H9 (cell line): ENCODE measurements around the gene OMA1. TPM values are rescaled to one million over a fixed set of nuclear protein-coding genes. Genes with fewer than 3 reads are reported as not detected.

ENCODE experiments used
- DNase-seq: peaks from one replicate; pipeline ENCODE4 v3.0.0-alpha.2; 2017
- H2AFZ ChIP-seq: one replicate; pipeline ENCODE4 v1.6.1; 2013; ENCODE audit warnings: mild to moderate bottlenecking, low read length, control low read depth, moderate library complexity
- H2AK5ac ChIP-seq: 2 replicates; pipeline ENCODE4 v1.6.1; 2013; ENCODE audit warnings: low read length, control low read depth, mixed read lengths; ENCODE audit not compliant: insufficient read length
- H2BK120ac ChIP-seq: one replicate; pipeline ENCODE4 v1.6.1; 2013; ENCODE audit warnings: low read depth, mild to moderate bottlenecking, low read length, control low read depth, inconsistent platforms; ENCODE audit not compliant: poor library complexity, severe bottlenecking
- H2BK12ac ChIP-seq: 2 replicates; pipeline ENCODE4 v1.6.1; 2013; ENCODE audit warnings: low read length, control low read depth, mixed read lengths, low read depth; ENCODE audit not compliant: insufficient read length
- H2BK15ac ChIP-seq: 2 replicates; pipeline ENCODE4 v1.6.1; 2013; ENCODE audit warnings: low read depth, low read length, control low read depth
- H2BK20ac ChIP-seq: one replicate; pipeline ENCODE4 v1.6.1; 2013; ENCODE audit warnings: low read depth, mild to moderate bottlenecking, low read length, control low read depth, inconsistent platforms; ENCODE audit not compliant: poor library complexity, severe bottlenecking
- H2BK5ac ChIP-seq: 2 replicates; pipeline ENCODE4 v1.6.1; 2013; ENCODE audit warnings: low read length, control low read depth, mixed read lengths; ENCODE audit not compliant: insufficient read length
- H3K14ac ChIP-seq: 2 replicates; pipeline ENCODE4 v1.6.1; 2013; ENCODE audit warnings: low read length, control low read depth; ENCODE audit not compliant: insufficient read depth
- H3K18ac ChIP-seq: 2 replicates; pipeline ENCODE4 v1.6.1; 2013; ENCODE audit warnings: low read depth, mild to moderate bottlenecking, mixed read lengths, low read length, control low read depth; ENCODE audit not compliant: insufficient read length
- H3K23ac ChIP-seq: 2 replicates; pipeline ENCODE4 v1.6.1; 2013; ENCODE audit warnings: low read length, control low read depth, mixed read lengths, low read depth; ENCODE audit not compliant: insufficient read length
- H3K23me2 ChIP-seq: 2 replicates; pipeline ENCODE4 v1.6.1; 2013; ENCODE audit warnings: low read depth, mild to moderate bottlenecking, mixed read lengths, low read length, control low read depth; ENCODE audit not compliant: insufficient read length, poor library complexity, severe bottlenecking
- H3K27ac ChIP-seq: 2 replicates; pipeline ENCODE4 v1.5.1; 2013; ENCODE audit warnings: low read length, control low read depth, mixed read lengths, low read depth; ENCODE audit not compliant: insufficient read length
- H3K27me3 ChIP-seq: 2 replicates; pipeline ENCODE4 v1.6.1; 2013; ENCODE audit warnings: low read length, control low read depth, inconsistent platforms; ENCODE audit not compliant: insufficient read depth
- H3K4ac ChIP-seq: 2 replicates; pipeline ENCODE4 v1.6.1; 2013; ENCODE audit warnings: low read depth, mild to moderate bottlenecking, control low read depth, inconsistent platforms, low read length, moderate library complexity
- H3K4me1 ChIP-seq: 2 replicates; pipeline ENCODE4 v1.6.1; 2013; ENCODE audit warnings: low read length, control low read depth, inconsistent platforms; ENCODE audit not compliant: insufficient read depth
- H3K4me2 ChIP-seq: 2 replicates; pipeline ENCODE4 v1.6.1; 2013; ENCODE audit warnings: low read length, control low read depth, mixed read lengths; ENCODE audit not compliant: insufficient read length, insufficient read depth
- H3K56ac ChIP-seq: 2 replicates; pipeline ENCODE4 v1.6.1; 2013; ENCODE audit warnings: low read depth, mild to moderate bottlenecking, mixed read lengths, low read length, control low read depth; ENCODE audit not compliant: insufficient read length
- H3K79me1 ChIP-seq: 2 replicates; pipeline ENCODE4 v1.6.1; 2013; ENCODE audit warnings: low read depth, mild to moderate bottlenecking, moderate library complexity, low read length, control low read depth, inconsistent platforms; ENCODE audit not compliant: insufficient read depth, poor library complexity, severe bottlenecking
- H3K79me2 ChIP-seq: 2 replicates; pipeline ENCODE4 v1.6.1; 2013; ENCODE audit warnings: low read length, control low read depth, inconsistent platforms; ENCODE audit not compliant: insufficient read depth
- H3K9ac ChIP-seq: 2 replicates; pipeline ENCODE4 v1.6.1; 2013; ENCODE audit warnings: low read length, control low read depth, mixed read lengths; ENCODE audit not compliant: insufficient read length; ENCODE audit errors: extremely low read depth
- H3K9me3 ChIP-seq: one replicate; pipeline ENCODE4 v1.6.1; 2013; ENCODE audit warnings: low read depth, low read length, inconsistent platforms; ENCODE audit not compliant: control insufficient read depth
- H3T11ph ChIP-seq: one replicate; pipeline ENCODE4 v1.6.1; 2013; ENCODE audit warnings: mild to moderate bottlenecking, low read length, control low read depth, inconsistent platforms
- H4K20me1 ChIP-seq: one replicate; pipeline ENCODE4 v1.6.1; 2013; ENCODE audit not compliant: control insufficient read depth, insufficient read length, insufficient read depth
- H4K5ac ChIP-seq: 2 replicates; pipeline ENCODE4 v1.6.1; 2013; ENCODE audit warnings: low read depth, mild to moderate bottlenecking, mixed read lengths, low read length, control low read depth; ENCODE audit not compliant: insufficient read length
- H4K8ac ChIP-seq: replicated peaks from 2 replicates; pipeline ENCODE4 v1.6.1; 2013; ENCODE audit warnings: low read length, control low read depth, mixed read lengths, low read depth; ENCODE audit not compliant: insufficient read length
- H4K91ac ChIP-seq: 2 replicates; pipeline ENCODE4 v1.6.1; 2013; ENCODE audit warnings: low read depth, mild to moderate bottlenecking, moderate library complexity, mixed read lengths, low read length, control low read depth; ENCODE audit not compliant: insufficient read length
- H3K27ac Mint-ChIP-seq, 3 experiments: 2 replicates in 2 of 3; 3 replicates in 1 of 3; pipeline ENCODE4 v1.8.0; 2020 to 2021; ENCODE audit warnings: mixed read lengths in 3 of 3, mild to moderate bottlenecking in 1 of 3, moderate library complexity in 1 of 3
- H3K27me3 Mint-ChIP-seq: 2 replicates; pipeline ENCODE4 v1.8.0; 2021; ENCODE audit warnings: low read depth, mild to moderate bottlenecking, moderate library complexity, mixed read lengths
- H3K36me3 Mint-ChIP-seq, 3 experiments: 2 replicates in 2 of 3; 3 replicates in 1 of 3; pipeline ENCODE4 v1.8.0; 2020 to 2021; ENCODE audit warnings: low read depth in 3 of 3, mixed read lengths in 3 of 3; ENCODE audit not compliant: insufficient read depth in 1 of 3
- H3K4me1 Mint-ChIP-seq, 2 experiments: 2 replicates each; pipeline ENCODE4 v1.8.0; 2020; ENCODE audit warnings: mixed read lengths in 2 of 2
- H3K4me3 Mint-ChIP-seq, 2 experiments: 2 replicates in 1 of 2; 3 replicates in 1 of 2; pipeline ENCODE4 v1.8.0; 2020 to 2021; ENCODE audit warnings: mild to moderate bottlenecking in 2 of 2, mixed read lengths in 2 of 2, moderate library complexity in 1 of 2
- H3K9me3 Mint-ChIP-seq, 2 experiments: 2 replicates in 1 of 2; 3 replicates in 1 of 2; pipeline ENCODE4 v1.8.0; 2020; ENCODE audit warnings: mild to moderate bottlenecking in 2 of 2, mixed read lengths in 2 of 2, moderate library complexity in 1 of 2
- CTCF ChIP-seq: fragments of 200-600 bp; sonication (generic); conservative IDR thresholded peaks from 3 replicates; pipeline ENCODE4 v1.8.0; 2021; ENCODE audit warnings: antibody characterized with exemption, mild to moderate bottlenecking
- WGBS: extraction: QIAGEN DNeasy Blood & Tissue Kit; methylation state at CpG from one replicate; pipeline ENCODE4 v1.1.7; 2013; ENCODE audit warnings: missing lambda C conversion rate, low lambda C conversion rate, mixed read lengths; ENCODE audit not compliant: insufficient read length; ENCODE audit errors: extremely low coverage; 5-methylcytosine and 5-hydroxymethylcytosine counted together
- total RNA-seq: library from RNA; stranded (reverse); gene quantifications from 2 replicates; pipeline ENCODE4 v1.2.1, GENCODE V29; 2021

The OMA1 gene
- total RNA-seq, 1 experiment from 2014 or later = 12.9 TPM

- Mint-ChIP-seq H3K27ac (no peak overlapping the region), H3K4me3 (no peak overlapping the region), H3K36me3 (no peaks in the 10 kb centered on the region), H3K27me3 (no peaks in the 10 kb centered on the region), H3K9me3 (no peaks in the 10 kb centered on the region; a peak in 2 of 5 replicates), H3K4me1 (peaks cover 0 to 3% of the 10 kb centered on the region in 2 experiments; a peak in 1 of 4 replicates)
- H3K27ac ChIP-seq = no peak overlapping the region
- no peak overlapping the region for H3K56ac ChIP-seq
- no peak for DNase-seq
- H4K5ac ChIP-seq = no peak overlapping the region
- H4K20me1 ChIP-seq = no peaks in the 10 kb centered on the region
- no peak overlapping the region for H2AFZ ChIP-seq
- peak; percentile 22; the same call in 1 of the 3 replicates for TF ChIP-seq CTCF
- no peak overlapping the region for H4K8ac ChIP-seq
- no peak overlapping the region for H3K14ac ChIP-seq
- H3K4me1 ChIP-seq = no peaks in the 10 kb centered on the region
- no peak overlapping the region for H3K4me2 ChIP-seq
- no peaks in the 10 kb centered on the region for H3K9me3 ChIP-seq
- no peak overlapping the region for H2BK12ac ChIP-seq
- H3K27me3 ChIP-seq = no peaks in the 10 kb centered on the region
- no peak overlapping the region for H3K9ac ChIP-seq
- no peak overlapping the region for H4K91ac ChIP-seq
- H2BK15ac ChIP-seq = no peak overlapping the region
- no peaks in the 10 kb centered on the region for H3K23me2 ChIP-seq
- H3K23ac ChIP-seq = no peak overlapping the region
- WGBS = no CpG with 5 or more reads among the region's 1 CpG
- H3K79me1 ChIP-seq = no peaks in the 10 kb centered on the region
- no peak overlapping the region for H2BK5ac ChIP-seq
- H3K79me2 ChIP-seq = no peaks in the 10 kb centered on the region
- no peak overlapping the region for H3K4ac ChIP-seq
- H2BK120ac ChIP-seq = no peak overlapping the region
- H3T11ph ChIP-seq = no peak overlapping the region
- H2BK20ac ChIP-seq = no peak overlapping the region
- H3K18ac ChIP-seq = no peak overlapping the region
- no peak overlapping the region for H2AK5ac ChIP-seq
These were observed 8.9 kb upstream of the OMA1 start for GRCh38 chr1:58555393-58555792.
